ENCODE measurements around the gene CAMKK1. TPM values are rescaled to one million over a fixed set of nuclear protein-coding genes. Genes with fewer than 3 reads are reported as not detected.

Gene CAMKK1
- total and polyA plus RNA-seq, 2 experiments from 2014 or later: 4.3 to 7.1 TPM

GRCh38 chr17:3817851-3818605 lies 74.8 kb downstream of the CAMKK1 start:
- no peaks in the 10 kb centered on the region for H3K9me3 Mint-ChIP-seq
- Histone ChIP-seq H3K27ac (ENCODE audit: low read depth) (no peak overlapping the region), H3K79me2 (replicated peaks; ENCODE audit: insufficient read depth) (no peaks in the 10 kb centered on the region; the same call in 1 of the 2 replicates), H3K4me1 (ENCODE audit: insufficient read depth) (no peaks in the 10 kb centered on the region), H3K4me3 (no peak overlapping the region), H2AFZ (no peak overlapping the region), H3K27me3 (ENCODE audit: insufficient read depth) (no peaks in the 10 kb centered on the region), H3F3A (replicated peaks; ENCODE audit: low read depth) (no peaks in the 10 kb centered on the region), H3K36me3 (ENCODE audit: insufficient read depth) (peaks cover 76% of the 10 kb centered on the region), H4K20me1 (replicated peaks; ENCODE audit: insufficient read depth) (peaks cover 11% of the 10 kb centered on the region), H3K9me2 (ENCODE audit: insufficient read depth) (no peaks in the 10 kb centered on the region), H3K4me2 (no peak overlapping the region)
- H3K4me3 Mint-ChIP-seq: no peak overlapping the region
- peaks cover 72% of the 10 kb centered on the region for H3K36me3 Mint-ChIP-seq (ENCODE audit: low read depth)
- ATAC-seq (no peak), DNase-seq (ENCODE audit: low spot score) (no peak)
- H3K27me3 Mint-ChIP-seq (ENCODE audit: insufficient read depth, low read depth, poor library complexity): peaks cover 4% of the 10 kb centered on the region
- no peak for TF ChIP-seq NANOG (IDR thresholded peaks at IDR 0.05; ENCODE audit: borderline replicate concordance)
- H3K27ac Mint-ChIP-seq: no peak overlapping the region
- H3K4me1 Mint-ChIP-seq: no peaks in the 10 kb centered on the region

GRCh38 chr17:3815925-3816324 lies 76.9 kb downstream of the CAMKK1 start:
- Mint-ChIP-seq H3K27me3 (ENCODE audit: insufficient read depth, low read depth, poor library complexity) (peaks cover 9% of the 10 kb centered on the region), H3K4me3 (no peak overlapping the region), H3K9me3 (no peaks in the 10 kb centered on the region), H3K36me3 (ENCODE audit: low read depth) (peaks cover 69% of the 10 kb centered on the region), H3K4me1 (no peaks in the 10 kb centered on the region), H3K27ac (no peak overlapping the region)
- Histone ChIP-seq H3K36me3 (ENCODE audit: insufficient read depth) (peaks cover 67% of the 10 kb centered on the region), H4K20me1 (replicated peaks; ENCODE audit: insufficient read depth) (peaks cover 12% of the 10 kb centered on the region), H3K4me3 (no peak overlapping the region), H3K9me2 (ENCODE audit: insufficient read depth) (no peaks in the 10 kb centered on the region), H3K27ac (ENCODE audit: low read depth) (no peak overlapping the region), H3K4me1 (ENCODE audit: insufficient read depth) (no peaks in the 10 kb centered on the region), H2AFZ (no peak overlapping the region), H3K79me2 (replicated peaks; ENCODE audit: insufficient read depth) (no peaks in the 10 kb centered on the region; the same call in 1 of the 2 replicates), H3K27me3 (ENCODE audit: insufficient read depth) (no peaks in the 10 kb centered on the region), H3F3A (replicated peaks; ENCODE audit: low read depth) (no peaks in the 10 kb centered on the region), H3K4me2 (no peak overlapping the region)
- no peak for TF ChIP-seq ZNF331 (CRISPR knock-in tag; IDR thresholded peaks at IDR 0.05; ENCODE audit: low read depth)
- no peak for TF ChIP-seq ETS1 (IDR thresholded peaks at IDR 0.05)
- no peak for TF ChIP-seq EZH2phosphoT487 (IDR thresholded peaks at IDR 0.05; ENCODE audit: unreplicated experiment)
- no peak for TF ChIP-seq JUNB (IDR thresholded peaks at IDR 0.05; ENCODE audit: unreplicated experiment)
- no peak for TF ChIP-seq CREB1 (CRISPR knock-in tag; IDR thresholded peaks at IDR 0.05; ENCODE audit: low read depth)
- TF ChIP-seq STAT1 (IDR thresholded peaks at IDR 0.05; ENCODE audit: unreplicated experiment): no peak
- TF ChIP-seq NANOG (IDR thresholded peaks at IDR 0.05; ENCODE audit: borderline replicate concordance): no peak
- TF ChIP-seq REST (IDR thresholded peaks at IDR 0.05; ENCODE audit: unreplicated experiment): no peak
- TF ChIP-seq POLR2AphosphoS5 (IDR thresholded peaks at IDR 0.05; ENCODE audit: low read depth): no peak
- TF ChIP-seq CTCF (conservative IDR thresholded peaks at IDR 0.05; ENCODE audit: low read depth in 2 of 2): no peak
- TF ChIP-seq EZH2 (IDR thresholded peaks at IDR 0.05; ENCODE audit: low read depth, unreplicated experiment): no peak
- DNase-seq (ENCODE audit: low spot score) (no peak), ATAC-seq (no peak)

Data from GM23338 (cell line).